GM21529 (cell line): ENCODE measurements around the gene STAT5A.
A peak's percentile ranks its signal among the peaks of the same experiment; 100 is the strongest.
"Not testable (repeated sequence)": the region's sequence is repeated elsewhere in the genome, so short reads cannot be mapped to it uniquely, and the experiment has no call there.

Source experiments
- ATAC-seq: cut with Tn5 transposase; IDR thresholded peaks from one replicate; pipeline ENCODE4 v1.9.1; 2021; ENCODE audit not compliant: unreplicated experiment

STAT5A gene

DNA sequence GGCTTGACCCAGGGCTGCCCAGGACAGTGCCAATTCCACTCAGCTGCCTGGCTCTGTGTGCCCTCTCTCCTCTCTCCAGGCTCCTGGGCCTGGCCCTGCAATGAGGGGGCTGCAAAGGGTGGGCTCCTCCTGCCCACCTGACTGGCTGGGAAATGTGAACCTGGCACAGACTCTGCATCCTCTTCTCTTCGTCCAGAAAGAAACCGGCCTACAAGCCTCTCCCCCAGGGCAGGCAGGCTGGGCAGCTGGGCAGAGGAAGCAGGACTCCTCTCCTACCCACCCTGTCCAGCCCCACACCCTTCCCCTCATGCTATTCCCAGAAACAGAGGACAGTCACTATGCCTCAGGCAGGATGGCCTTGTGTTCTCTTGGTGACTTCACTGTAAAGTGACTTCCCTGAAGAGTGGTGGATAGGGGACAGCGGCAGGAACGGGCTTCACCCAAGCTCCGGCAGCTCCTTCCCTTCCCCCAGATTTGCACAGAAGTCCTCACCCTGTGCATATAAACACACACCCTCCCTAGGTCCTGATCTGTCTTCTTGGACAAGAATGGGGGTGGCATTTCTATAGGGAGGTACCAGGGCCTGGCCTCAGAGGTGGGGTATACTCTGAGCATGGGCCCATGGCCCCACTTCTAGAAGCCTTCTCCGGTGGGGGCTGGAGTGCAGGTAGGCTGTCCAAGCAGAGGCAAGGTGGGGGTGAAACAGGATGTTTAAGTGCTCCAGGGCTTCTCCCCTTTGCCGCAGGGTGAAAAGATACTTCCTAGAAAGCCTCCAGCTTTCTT, 4.9 kb upstream of the STAT5A start:
- no peak for ATAC-seq

DNA sequence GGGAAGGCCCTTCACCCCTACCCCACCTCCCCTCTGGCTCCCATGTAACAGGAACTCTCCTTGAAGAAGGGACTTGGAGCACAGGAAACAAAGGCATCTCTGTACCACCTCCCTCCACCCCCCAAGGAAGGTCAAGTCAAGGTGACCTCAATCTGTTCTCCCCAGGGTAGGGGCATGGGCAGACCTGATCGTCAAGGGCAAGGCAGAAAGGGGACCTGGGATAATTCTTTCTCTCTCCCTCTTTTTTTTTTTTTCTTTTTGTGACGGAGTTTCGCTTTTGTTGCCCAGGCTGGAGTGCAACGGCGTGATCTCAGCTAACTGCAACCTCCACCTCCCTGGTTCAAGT, 4.3 kb upstream of the STAT5A start:
- no peak for ATAC-seq

DNA sequence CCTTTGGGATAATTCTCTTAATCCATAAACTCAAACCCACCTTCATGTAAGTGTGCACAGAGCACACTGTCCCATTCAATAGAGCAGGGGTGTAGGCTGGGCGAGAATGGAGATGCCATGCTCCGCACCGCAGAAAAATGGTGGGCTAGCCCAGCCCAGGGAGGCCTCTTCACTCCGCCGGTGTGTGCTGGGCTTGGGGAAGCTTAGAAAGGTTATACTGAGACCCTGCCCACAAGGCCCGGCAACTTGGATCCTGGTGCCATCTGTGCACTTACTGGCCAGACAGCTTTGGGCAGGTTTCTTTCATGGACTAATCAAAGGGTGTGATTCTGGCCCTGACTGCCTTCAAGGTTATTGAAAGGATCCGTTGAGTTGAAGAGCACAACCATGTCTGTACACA, 3.7 kb upstream of the STAT5A start:
- ATAC-seq: no peak

DNA sequence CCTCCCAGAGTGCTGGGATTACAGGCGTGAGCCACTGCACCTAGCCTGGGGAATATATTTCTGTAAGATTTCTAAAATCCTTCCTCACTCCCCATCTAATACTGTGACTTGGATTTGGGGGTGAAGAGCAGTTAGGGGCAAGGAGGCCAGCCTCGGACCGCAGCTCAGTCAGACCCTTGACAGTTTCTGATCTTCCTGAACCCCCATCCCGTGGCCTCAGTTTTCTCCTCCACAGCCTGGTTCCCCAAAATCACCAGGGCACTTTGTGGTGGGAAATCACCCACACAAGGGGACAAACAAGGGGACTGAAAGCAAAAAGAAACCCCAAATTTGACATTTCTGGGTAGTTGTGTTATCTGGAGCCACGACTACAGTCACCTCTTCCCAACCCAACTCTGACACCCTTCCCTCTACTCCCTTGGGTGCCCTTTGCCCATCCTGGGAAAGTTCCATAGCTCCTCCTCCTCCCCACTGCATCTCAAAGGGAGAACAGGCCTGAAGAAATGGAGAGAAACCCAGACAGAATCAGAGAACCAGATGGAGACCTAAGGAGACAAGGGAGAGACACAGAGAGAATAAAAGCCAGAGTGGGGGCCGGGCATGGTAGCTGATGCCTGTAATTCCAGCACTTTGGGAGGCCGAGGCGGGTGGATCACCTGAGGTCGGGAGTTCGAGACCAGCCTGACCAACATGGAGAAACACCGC, 2.8 kb upstream of the STAT5A start:
- no peak for ATAC-seq

DNA sequence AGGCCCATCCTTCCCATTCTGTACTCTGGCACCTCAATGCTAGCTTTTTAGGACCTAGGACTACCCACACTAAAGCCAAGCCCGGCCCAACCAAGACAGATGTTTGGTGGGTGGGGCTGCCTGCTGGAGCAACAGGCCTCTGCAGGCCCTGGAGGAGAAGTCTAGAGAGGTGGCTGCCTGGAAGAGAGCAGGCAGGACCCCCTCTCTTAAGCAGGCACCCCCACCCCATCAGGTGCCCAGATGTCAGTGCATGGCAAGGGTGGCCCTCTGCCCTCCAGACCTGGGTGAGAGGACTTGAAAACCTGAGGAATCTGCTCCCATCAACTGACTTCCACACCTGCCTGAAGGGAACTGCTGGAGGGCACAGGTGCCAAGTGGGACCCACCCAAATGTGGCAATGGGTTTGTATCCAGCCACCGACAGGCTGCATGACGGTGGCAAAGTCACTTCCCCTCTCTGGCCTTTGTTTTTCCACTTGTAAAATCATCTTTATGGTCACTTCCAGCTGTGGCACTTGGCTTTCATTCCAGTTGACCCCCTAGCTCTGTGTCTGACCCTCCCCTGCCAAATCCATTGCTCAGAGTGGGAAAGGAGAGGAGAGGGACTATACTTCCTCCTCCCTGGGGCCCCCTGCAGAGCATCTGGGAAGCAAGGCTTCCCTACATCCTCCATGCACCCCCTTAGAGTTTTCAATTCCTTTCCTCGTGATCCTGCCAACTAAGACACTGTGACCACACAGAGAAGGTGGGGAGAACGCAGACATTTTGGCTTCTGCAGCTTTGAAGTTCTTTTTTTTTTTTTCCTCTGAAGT, 1.7 kb upstream of the STAT5A start:
- ATAC-seq: no peak

DNA sequence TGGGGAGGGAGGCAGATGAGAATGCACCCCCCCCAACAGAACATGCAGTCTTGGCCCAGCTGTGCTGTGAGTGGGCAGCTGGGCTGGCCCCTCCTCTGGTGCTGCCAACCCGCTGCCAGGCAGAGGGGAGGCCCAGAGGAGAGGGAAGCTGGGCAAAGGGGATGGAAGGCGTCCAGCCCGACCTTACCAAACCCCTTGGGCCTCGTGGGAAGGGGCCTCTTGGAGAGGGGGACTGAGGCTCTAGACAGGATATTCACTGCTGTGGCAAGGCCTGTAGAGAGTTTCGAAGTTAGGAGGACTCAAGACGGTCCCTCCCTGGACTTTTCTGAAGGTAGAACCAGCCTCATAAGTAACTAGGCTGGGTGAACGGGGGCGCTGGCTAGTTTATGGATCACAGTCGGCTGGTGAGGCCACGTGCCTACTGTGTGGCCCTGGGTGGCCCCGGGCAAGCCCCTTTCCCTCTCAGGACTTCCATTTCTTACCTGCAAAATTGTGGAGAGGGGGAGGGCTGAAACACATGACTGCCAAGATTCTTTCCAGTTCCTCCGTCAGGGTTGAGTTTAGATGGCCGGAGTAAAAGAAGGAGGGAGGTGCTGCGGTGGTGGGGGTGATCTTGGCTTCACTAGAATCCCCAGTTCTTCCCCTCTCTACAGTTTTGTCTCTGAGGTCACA, 857 bp upstream of the STAT5A start:
- peak; percentile 12 for ATAC-seq

DNA sequence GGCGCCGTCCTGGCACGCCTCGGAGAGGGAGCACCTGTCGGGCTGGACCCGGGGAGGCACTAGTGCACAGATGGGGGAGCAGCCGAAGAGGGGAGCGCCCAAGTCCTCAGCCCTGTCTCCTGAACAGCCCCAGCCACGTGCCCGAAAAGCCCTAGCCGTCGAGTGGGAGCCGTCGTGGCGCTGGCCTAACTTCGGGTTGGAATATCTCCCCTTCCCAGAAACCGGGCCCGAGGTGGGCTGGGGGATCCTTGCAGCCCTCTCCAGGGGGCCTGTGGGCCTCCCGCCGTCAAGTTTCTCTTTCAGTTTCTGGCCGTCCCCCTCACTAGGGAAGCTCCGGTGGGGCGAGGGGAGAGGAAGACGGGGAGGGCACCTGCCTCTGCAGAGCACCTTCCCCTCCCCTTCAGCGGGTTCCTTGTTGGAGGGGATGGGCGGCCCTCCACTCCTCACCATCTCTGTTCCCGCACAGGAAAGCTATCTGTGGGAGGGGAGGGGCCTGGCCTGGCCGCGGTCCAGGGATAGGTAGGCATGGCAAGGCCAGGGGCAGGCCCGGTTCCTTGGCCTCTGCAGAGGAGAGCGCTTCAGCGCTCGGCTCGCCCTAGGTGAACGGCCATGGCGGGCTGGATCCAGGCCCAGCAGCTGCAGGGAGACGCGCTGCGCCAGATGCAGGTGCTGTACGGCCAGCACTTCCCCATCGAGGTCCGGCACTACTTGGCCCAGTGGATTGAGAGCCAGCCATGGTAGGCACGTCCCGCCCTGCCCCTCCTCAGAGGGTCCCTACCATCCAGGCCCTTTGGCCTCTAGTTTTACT, 709 bp downstream of the STAT5A start:
- peak; percentile 8 for ATAC-seq

DNA sequence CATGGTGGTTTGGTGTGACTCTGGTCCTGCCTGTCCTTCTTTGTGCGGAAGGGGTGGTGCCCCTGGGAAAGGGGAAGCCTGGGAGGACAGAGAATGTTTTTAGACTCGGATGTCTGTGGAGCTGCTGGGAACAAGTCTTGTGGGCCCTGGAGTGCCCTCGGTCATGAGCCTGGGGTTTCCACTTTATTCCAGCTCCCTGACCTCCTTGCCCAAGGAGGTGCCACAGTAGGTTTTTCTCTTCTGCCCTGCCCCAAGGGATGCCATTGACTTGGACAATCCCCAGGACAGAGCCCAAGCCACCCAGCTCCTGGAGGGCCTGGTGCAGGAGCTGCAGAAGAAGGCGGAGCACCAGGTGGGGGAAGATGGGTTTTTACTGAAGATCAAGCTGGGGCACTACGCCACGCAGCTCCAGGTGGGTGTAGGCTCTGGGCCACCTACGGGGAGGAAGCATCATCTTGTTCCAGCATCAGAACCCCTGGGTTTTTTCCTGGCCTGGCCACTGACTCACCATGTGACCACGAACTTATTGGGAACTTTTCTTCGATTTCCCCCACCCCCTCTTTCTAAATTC, 1.4 kb downstream of the STAT5A start:
- no peak for ATAC-seq

DNA sequence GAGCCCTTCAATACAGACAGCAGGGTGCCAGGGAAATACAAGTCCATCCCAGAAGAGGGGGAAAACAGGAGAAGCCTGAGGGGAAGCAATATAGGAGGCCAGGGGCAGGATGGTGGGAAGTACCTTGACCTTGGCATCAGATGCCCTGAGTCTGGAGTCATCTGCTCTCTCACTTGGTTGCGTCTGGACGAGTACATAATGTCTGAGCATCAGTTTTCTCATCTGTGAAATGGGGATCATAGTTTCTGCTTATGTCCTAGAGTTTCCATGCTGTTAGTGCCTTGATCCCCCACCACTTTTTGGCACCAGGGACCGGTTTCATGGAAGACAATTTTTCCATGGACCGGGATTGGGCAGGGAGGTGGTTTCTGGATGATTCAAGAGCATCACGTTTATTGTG, 2.3 kb downstream of the STAT5A start:
- no peak for ATAC-seq

DNA sequence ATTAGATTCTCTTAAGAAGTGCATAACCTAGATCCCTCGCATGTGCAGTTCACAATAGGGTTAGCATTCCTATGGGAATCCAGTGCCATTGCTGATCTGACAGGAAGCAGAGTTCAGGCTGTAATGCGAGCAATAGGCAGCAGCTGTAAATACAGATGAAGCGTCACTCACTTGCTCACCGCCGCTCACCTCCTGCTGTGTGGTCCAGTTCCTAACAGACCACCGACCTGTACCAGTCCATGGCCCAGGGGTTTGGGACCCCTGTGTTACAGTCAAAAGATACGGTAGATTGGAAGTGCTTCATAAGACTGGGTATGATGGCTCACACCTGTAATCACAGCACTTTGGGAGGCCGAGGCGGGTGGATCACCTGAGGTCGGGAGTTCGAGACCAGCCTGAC, 2.8 kb downstream of the STAT5A start:
- no peak for ATAC-seq

DNA sequence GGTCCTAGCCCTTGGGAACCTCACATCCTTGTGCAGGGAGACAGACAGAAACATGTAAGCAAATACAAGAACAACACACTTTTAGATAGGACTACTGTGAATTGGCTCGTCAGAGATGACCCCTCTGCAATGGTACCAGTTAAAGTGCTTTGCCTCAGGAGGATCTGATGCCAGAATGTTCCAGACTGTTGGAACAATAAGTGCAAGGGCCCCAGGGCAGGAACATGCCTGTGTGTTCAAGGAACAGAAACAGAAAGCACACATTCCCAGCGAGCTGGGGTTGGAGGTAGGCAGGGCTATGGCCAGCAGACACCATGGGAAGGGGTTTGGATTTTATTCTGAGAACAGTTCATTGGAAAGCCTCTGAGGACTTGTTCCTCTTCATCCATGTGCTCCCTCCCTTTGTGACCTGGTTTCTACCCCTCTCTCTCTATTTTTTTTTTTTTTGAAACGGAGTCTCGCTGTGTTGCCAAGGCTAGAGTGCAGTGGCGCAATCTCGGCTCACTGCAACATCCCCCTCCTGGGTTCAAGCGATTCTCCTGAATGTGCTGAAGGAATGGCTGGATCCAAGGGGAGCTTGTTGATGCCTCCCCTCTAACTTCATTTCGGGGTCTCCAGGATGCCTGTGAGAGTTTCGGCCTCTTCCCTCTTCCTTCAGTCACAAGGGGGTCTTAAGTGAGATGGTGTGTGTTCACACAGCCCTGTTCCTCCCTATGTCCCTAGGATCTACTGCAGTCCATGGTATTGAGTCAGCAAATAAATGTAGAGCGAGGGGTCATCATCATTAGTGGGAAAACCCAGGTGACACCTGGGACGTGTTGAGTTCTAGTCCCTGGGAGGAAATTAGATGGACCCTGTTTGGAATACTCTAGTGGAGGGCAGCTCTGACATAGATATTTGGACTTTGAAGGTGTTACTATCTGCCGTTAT, 6.4 kb downstream of the STAT5A start:
- no peak for ATAC-seq

DNA sequence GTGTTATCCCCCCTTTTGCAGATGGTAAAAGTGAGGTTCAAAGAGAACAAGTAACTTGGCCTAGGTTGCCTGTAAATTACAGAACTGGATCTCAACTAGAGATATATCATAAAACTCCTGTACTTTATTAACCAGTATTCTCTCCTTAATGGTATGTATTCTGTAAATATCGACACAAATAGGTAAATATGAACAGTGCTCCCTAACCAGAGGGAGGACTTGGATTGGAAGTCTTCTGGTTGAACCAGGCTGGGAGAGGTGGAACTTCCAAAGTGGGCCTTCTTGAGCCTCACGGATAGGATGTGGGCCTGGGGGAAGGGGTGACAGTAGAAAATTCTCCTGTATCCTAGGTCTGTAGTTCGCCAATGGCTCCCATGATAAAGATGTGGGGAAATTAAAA, 7.7 kb downstream of the STAT5A start:
- ATAC-seq: no peak

DNA sequence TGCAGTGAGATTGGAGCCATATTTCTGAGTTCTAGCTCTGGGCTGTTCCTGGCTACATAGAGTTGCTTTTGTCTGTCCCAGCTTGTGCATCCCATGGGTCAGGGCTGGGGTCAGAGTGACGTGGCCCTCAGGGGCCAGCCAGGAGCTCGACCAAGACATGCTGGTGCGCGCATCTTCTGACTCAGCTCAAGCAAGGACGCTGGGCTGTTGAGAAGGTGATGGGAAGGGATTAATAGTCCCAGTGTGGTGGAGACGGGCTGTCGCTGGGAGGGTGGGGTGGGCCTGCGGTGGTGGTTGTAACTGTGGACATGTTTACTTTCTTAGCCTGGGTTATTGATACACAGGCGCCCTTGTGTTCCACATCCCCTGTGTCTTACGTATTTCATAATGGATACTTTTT, 9.5 kb downstream of the STAT5A start:
- ATAC-seq: not testable (repeated sequence)

DNA sequence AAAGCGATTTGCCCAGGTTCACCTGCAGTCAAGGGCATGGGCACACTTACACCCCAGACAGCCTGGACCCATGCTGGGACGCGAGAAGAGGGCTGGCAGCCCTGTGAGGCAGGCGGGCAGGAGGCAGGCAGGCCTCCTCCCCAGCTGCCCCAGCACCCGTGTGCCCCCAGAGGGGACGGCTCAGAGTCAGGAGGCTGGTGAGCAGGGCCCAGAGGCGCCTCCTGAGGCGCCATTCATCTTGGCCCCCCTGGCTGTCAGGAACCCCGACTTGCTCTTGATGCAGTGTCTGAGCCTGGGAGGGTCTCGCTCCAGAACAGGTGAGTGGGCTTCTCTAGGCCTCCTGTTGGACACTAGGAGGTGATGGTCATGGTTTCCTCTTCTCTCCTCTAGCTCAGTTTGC, 11.1 kb downstream of the STAT5A start:
- not testable (repeated sequence) for ATAC-seq

DNA sequence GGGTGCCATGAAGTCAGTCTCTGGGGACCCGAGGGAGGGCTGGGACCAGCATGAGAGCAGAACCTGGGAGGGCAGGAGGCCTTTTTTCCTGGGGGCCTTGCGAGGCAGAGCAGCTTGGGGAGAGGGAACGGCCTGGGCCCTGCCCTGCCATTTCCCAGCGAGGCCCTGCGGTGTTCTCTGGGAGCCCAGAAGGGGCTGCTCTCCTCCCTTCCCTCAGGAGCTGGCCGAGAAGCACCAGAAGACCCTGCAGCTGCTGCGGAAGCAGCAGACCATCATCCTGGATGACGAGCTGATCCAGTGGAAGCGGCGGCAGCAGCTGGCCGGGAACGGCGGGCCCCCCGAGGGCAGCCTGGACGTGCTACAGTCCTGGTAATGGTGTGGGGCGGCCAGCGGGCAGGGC, 11.6 kb downstream of the STAT5A start:
- ATAC-seq: not testable (repeated sequence)

DNA sequence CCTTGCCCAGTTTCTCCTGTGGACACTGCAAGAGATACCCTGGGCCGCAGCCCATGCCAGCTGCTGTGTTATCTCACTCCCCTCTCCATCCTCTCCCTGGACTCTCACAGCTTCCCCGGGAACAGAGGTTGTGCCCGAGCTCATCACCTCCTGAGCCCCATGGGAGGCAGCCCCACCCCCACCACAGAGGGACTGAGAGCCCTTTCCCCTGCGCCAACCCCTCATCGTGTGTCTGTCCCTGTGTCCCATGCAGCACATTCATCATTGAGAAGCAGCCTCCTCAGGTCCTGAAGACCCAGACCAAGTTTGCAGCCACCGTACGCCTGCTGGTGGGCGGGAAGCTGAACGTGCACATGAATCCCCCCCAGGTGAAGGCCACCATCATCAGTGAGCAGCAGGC, 12.7 kb downstream of the STAT5A start:
- no peak for ATAC-seq

DNA sequence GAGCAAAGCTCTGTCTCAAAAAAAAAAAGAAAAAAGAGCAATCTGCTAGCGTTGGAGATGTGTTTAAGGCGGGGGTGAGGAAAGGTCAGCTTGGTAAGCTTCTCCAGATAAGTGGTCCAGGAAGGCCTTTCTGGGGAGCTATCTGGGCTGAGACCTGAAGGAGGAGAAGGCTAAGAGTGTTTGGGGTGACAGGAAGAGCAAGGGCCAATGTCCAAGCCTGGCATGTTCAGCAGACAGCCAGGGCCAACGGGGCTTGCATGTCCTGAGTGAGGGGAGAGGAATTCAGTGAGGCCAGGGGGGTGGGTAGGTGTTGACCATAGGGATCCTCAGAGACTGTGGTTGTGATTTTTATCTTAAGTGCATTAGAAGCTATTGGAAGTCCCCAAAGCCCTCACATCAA, 15.4 kb downstream of the STAT5A start:
- ATAC-seq: no peak

DNA sequence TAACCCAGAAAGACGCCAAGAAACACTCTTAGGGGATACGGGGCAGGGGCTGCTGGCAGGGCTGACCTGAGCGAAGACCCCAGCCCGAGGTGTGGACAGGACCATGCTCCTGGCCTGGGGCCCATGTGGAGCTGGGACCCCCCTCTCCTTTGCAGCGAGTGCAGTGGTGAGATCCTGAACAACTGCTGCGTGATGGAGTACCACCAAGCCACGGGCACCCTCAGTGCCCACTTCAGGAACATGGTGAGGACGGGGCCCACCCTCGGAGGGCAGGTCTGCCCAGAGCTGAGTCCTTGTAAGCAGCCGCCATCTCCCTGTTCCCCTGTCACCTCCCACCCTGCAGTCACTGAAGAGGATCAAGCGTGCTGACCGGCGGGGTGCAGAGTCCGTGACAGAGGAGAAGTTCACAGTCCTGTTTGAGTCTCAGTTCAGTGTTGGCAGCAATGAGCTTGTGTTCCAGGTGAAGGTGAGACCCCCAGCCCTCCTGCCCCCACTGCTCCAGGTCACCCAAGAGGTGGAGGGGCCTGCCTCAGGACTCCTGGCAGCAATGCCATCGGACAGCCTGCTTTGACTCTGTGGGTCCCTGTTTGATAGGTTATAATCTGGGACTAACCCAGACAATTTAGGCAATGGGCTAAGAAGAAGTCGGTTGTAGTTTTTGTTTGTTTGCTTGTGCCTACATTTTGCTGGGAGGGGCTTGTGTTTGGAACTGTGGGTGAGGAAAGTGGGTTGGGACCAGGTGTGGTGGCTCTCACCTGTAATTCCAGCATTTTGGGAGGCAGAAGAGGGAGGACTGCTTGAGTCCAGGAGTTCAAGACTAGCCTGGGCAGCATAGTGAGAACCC, 16.1 kb downstream of the STAT5A start:
- no peak for ATAC-seq
